Activated CD4-positive, alpha-beta T cell treated with anti-CD3 and anti-CD28 coated beads, Interleukin-2, amount 10 ng/mL, durations not matched to agents 7 days and 5 days (primary cell): ENCODE results near the gene CAND2. TPM values are rescaled to one million over a fixed set of nuclear protein-coding genes. Genes with fewer than 3 reads are reported as not detected.

Experiments
- CTCF ChIA-PET: fragments of 350-600 bp; sonication (Branson Sonifier 250); formaldehyde crosslinking; loops from one replicate; lab custom pipeline; 2021; ENCODE audit warnings: antibody characterized with exemption; lab: Charles Lee
- POLR2A ChIA-PET: fragments of 350-600 bp; sonication (Branson Sonifier 250); formaldehyde crosslinking; loops from one replicate; lab custom pipeline; 2021; ENCODE audit warnings: antibody characterized with exemption; lab: Charles Lee
- DNase-seq: peaks from one replicate; pipeline ENCODE4 v3.0.0-alpha.2; 2020
- H3K27ac Mint-ChIP-seq: one replicate; pipeline ENCODE4 v1.8.0; 2021; ENCODE audit warnings: mild to moderate bottlenecking, moderate library complexity, mixed read lengths
- H3K27me3 Mint-ChIP-seq: one replicate; pipeline ENCODE4 v1.8.0; 2021; ENCODE audit warnings: mixed read lengths
- H3K36me3 Mint-ChIP-seq: one replicate; pipeline ENCODE4 v1.8.0; 2021; ENCODE audit warnings: low read depth, mixed read lengths
- H3K4me1 Mint-ChIP-seq: one replicate; pipeline ENCODE4 v1.8.0; 2021; ENCODE audit warnings: mixed read lengths
- H3K4me3 Mint-ChIP-seq: one replicate; pipeline ENCODE4 v1.8.0; 2021; ENCODE audit warnings: mild to moderate bottlenecking, moderate library complexity, mixed read lengths
- H3K9me3 Mint-ChIP-seq: one replicate; pipeline ENCODE4 v1.8.0; 2021; ENCODE audit warnings: mixed read lengths
- total RNA-seq, 2 experiments: library from RNA; stranded (reverse); gene quantifications; one replicate each; pipeline ENCODE4 v1.2.3, GENCODE V29; 2021

The CAND2 gene
- total RNA-seq, 2 experiments from 2014 or later = 0.84 to 0.98 TPM

DNA sequence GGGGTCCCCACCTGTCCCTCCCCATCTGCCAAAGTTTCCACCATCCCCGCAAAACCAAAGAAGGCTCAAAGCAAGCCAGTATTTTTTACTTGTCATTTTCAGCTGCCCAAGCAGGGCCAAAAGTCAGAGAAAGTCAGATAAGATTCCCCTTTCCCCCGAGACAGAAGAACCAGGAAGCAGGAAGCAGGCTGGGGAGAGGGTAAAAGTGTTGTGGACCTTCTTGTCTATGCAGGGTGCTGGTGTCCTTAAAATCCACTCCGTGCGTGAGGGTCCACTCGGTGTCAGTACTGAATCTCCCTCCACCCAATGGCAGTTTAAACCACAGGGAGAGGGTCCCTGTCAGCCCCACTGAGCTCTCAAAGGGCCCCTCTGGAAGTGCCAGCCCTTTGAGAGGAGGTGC is 65.1 kb downstream of the CAND2 start:
- POLR2A ChIA-PET = no interaction called here
- Mint-ChIP-seq H3K4me1 (no peaks in the 10 kb centered on the region), H3K9me3 (peaks cover 5% of the 10 kb centered on the region), H3K4me3 (no peak overlapping the region), H3K36me3 (no peaks in the 10 kb centered on the region), H3K27me3 (no peaks in the 10 kb centered on the region), H3K27ac (no peak overlapping the region)
- no peak for DNase-seq
- CTCF ChIA-PET = interaction anchor here (1.6 to 8.9 kb wide), 2 partner anchors 16 to 20 kb away, joined by 3 to 35 read pairs; partner anchors contain the start of gene RPL32

DNA sequence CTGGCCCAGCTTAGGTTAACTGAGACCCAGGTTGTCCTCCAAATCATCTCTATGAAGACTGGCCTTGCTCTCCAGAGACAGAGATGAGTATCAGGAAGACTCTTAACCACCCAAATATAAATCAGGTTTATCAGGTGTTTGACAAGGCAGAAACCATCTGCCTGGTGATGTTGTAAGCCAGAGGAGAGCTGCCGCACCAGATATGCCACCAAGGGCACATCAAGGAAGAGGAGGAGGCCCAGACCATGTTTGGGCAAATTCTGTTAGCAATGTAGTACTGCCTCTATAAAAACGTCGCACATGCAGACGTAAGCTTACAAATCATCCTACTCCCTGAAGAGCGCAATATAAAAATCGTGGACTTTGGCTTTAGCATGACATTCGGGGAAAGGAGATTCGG is 65.9 kb downstream of the CAND2 start:
- CTCF ChIA-PET = interaction anchor here (1.6 to 2.0 kb wide), 2 partner anchors 16 to 21 kb away, joined by 3 to 11 read pairs; partner anchors contain the start of gene RPL32

DNA sequence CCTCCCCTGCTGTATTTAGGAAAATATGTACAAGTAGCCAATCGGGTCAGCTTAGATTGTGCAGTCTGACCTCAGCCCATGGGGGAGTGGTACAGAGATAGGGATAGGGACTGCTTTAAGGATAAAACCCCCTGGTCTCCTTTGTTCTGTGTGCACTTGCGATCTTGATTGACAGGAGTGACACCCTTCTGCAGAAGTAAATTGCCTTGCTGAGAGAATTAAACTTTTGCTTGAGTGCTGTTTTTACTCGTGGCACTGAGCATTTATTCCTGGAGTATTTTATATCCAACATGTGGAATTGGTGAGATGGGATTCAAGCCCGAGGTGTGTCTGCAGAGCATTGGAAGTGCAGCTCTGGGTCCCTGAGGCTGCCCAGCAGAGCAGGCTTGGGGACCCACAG is 68.8 kb downstream of the CAND2 start:
- peaks cover 19% of the 10 kb centered on the region for H3K27me3 Mint-ChIP-seq
- H3K4me3 Mint-ChIP-seq = no peak overlapping the region
- ChIA-PET CTCF (interaction anchor here (1.1 kb wide), 1 partner anchor 14 kb away, joined by 4 read pairs; no protein-coding TSS in a partner anchor), POLR2A (no interaction called here)
- H3K36me3 Mint-ChIP-seq = no peaks in the 10 kb centered on the region
- H3K27ac Mint-ChIP-seq = no peak overlapping the region
- H3K9me3 Mint-ChIP-seq = peaks cover 5% of the 10 kb centered on the region
- DNase-seq = no peak
- H3K4me1 Mint-ChIP-seq = peaks cover 11% of the 10 kb centered on the region

More for the DNA sequence above, 65.9 kb downstream of the CAND2 start:
- no peaks in the 10 kb centered on the region for H3K36me3 Mint-ChIP-seq
- DNase-seq = no peak
- H3K4me1 Mint-ChIP-seq = no peaks in the 10 kb centered on the region
- H3K9me3 Mint-ChIP-seq = peaks cover 5% of the 10 kb centered on the region
- H3K27me3 Mint-ChIP-seq = no peaks in the 10 kb centered on the region
- no peak overlapping the region for H3K4me3 Mint-ChIP-seq
- H3K27ac Mint-ChIP-seq = no peak overlapping the region
- POLR2A ChIA-PET = no interaction called here

DNA sequence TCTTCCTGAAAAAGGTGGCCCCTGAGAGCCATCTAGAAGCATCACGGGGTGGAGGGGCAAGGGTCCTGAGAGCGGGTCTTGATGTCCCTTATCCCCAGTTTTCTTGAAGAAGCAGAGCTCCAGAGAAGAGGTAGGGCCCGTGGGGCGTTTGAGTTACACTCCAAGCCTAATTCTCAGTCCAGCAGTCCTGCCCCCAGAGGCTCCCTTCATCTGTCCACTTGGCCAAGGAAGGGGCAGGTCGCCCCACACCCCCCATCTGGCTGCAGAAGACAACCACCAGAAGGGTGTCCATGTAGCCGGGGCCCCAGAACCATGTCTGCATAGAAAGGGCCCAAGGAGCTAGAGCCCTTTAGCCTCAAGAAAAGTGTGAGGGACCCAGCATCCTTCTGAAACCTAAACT is 70.4 kb downstream of the CAND2 start:
- CTCF ChIA-PET = interaction anchor here (2.4 kb wide), 1 partner anchor 26 kb away, joined by 10 read pairs; the partner anchor contains the start of gene RPL32
- peaks cover 5% of the 10 kb centered on the region for H3K9me3 Mint-ChIP-seq

DNA sequence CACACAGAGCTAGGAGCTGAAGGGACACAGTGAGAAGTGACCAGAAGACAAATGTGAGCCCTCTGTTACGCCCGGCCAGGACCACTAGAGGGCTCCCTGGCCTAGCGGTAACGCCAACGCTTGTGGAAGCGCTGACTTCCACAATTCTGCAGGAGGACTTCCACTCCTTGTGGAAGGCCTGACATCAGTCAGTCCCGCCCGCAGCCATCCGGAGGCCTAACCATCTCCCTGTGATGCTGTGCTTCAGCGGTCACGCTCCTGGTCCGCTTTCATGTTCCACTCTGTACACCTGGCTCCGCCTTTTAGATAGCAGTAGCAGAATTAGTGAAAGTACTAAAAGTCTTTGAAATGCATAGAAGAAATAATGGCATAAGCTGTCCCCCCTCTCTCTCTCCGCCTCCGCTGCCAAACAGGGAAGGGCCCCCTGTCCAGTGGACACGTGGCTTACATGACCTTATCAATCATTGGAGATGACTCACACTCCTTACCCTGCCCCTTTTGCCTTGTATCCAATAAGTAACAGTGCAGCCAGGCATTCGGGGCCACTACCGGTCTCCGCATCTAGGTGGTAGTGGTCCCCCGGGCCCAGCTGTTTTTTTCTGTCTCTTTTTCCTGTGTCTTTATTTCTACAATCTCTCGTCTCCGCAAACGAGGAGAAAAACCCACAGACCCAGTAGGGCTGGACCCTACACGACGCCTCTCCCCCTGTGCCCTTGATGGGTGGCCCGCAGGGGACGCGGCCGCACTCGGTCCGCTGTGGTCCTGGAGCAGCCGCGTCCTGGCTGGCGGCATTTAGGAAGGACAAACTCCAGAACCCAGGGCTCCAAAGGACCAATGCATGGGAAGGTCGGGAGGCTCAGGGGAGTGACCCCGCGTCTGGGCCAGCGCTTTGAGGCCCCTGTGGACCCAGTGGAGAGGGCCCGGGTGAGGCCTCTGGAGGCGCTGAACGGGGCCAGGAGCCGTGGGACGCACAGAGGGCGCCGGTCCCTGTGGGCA is 71.9 kb downstream of the CAND2 start:
- Mint-ChIP-seq H3K4me1 (peaks cover 14% of the 10 kb centered on the region), H3K9me3 (peaks cover 5% of the 10 kb centered on the region), H3K27ac (no peak overlapping the region), H3K36me3 (no peaks in the 10 kb centered on the region), H3K27me3 (peaks cover 23% of the 10 kb centered on the region), H3K4me3 (peak overlapping the region; percentile 55)
- POLR2A ChIA-PET = no interaction called here
- peak; percentile 61 for DNase-seq
- CTCF ChIA-PET = interaction anchor here (0.7 to 2.4 kb wide), 3 partner anchors 11 to 27 kb away, joined by 3 to 10 read pairs (median 4); partner anchors contain the start of gene RPL32

More for the DNA sequence above, 70.4 kb downstream of the CAND2 start:
- POLR2A ChIA-PET = no interaction called here
- no peak for DNase-seq
- Mint-ChIP-seq H3K27ac (no peak overlapping the region), H3K27me3 (peaks cover 23% of the 10 kb centered on the region), H3K4me1 (peaks cover 14% of the 10 kb centered on the region), H3K4me3 (no peak overlapping the region), H3K36me3 (no peaks in the 10 kb centered on the region)

DNA sequence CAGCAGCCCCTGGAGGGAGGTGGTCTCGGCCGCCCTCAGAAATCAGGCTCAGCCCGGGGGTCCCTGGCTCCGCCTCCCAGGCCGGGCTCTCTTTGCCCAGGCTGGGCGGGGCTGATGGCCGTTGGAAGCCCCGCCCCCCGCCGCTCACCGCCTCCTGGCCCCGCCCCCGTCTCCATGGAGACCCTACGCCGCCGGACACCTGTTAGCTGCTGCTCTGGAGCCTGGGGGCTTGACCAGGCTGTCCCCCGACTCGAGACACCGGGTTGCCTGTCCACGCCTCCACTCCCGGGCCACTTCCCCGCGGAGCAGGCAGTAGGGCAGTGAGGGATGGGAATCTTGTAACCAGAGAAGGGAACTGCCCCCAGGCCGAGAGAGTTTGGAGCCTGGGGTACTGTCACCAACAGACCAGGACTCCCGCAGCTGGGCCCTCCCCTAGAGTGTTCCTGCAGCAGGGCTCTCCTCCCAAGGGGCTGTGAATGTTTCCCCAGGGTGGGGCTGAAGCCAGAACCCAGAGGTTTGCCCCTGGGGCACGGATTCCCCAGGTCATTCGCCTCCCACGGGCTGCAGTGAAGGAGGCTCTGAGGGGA is 72.6 kb downstream of the CAND2 start:
- H3K27ac Mint-ChIP-seq = no peak overlapping the region
- H3K27me3 Mint-ChIP-seq = peaks cover 23% of the 10 kb centered on the region
- CTCF ChIA-PET = interaction anchor here (0.7 to 1.2 kb wide), 2 partner anchors 17 to 27 kb away, joined by 3 to 4 read pairs; partner anchors contain the start of gene RPL32
- POLR2A ChIA-PET = no interaction called here
- H3K4me3 Mint-ChIP-seq = peak overlapping the region; percentile 15
- no peaks in the 10 kb centered on the region for H3K36me3 Mint-ChIP-seq
- peaks cover 14% of the 10 kb centered on the region for H3K4me1 Mint-ChIP-seq
- peaks cover 5% of the 10 kb centered on the region for H3K9me3 Mint-ChIP-seq
- DNase-seq = peak; percentile 20

DNA sequence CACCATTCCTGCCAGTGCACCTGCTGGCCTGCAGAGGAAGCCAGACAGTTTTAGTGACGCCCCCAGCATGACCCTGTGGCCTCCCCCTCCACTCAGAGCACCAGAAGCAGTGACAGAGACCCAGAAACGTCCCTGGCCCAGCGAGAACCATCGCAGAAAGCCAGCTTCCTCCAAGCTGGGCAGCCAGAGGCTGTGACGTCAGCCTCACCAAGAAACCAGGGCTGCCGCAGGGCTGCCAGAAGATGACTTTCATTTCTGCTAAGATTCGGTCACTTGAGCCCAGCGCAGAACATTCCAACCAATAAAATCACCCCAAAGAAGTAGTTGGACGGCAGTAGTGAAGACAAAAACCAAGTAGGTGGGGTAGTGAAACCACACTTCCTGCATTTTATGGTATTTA is 74.5 kb downstream of the CAND2 start:
- no peaks in the 10 kb centered on the region for H3K9me3 Mint-ChIP-seq
- H3K36me3 Mint-ChIP-seq = no peaks in the 10 kb centered on the region
- ChIA-PET POLR2A (no interaction called here), CTCF (interaction anchor here (0.5 to 0.8 kb wide), 3 partner anchors 27 to 1520 kb away, joined by 3 to 4 read pairs (median 3); no protein-coding TSS in a partner anchor)
- H3K4me3 Mint-ChIP-seq = no peak overlapping the region
- DNase-seq = no peak
- peaks cover 14% of the 10 kb centered on the region for H3K4me1 Mint-ChIP-seq
- no peak overlapping the region for H3K27ac Mint-ChIP-seq
- H3K27me3 Mint-ChIP-seq = peaks cover 25% of the 10 kb centered on the region

DNA sequence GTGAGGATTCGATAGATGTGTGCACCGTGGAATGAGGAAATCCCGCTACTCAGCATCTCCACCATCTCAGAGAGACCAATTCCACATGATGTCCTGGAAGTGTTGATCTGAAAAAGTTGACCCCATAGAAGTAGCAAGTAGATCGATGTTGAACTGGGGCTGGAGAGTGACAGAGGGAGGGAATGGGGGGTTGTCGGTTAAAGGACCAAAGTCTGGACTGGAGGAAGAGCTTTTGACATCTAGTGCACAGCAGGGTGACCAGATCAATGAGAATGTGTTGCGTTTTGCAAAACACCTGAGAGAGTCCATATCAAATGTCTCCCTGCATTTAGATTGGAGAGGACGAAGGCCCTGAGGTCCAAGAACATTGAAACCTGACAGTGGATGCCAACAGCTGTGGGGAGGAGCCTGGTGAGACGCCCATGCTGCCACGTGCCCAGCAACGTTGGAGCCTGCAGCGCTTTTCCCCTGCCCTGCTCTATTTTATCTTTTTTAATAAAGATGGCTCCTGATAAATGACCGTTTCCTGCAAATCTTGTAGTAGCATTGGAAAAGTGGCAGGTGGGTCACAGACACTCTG is 75.0 kb downstream of the CAND2 start:
- H3K27ac Mint-ChIP-seq = no peak overlapping the region
- peaks cover 25% of the 10 kb centered on the region for H3K27me3 Mint-ChIP-seq
- ChIA-PET POLR2A (no interaction called here), CTCF (interaction anchor here (0.6 kb wide), 1 partner anchor 1521 kb away, joined by 3 read pairs; no protein-coding TSS in a partner anchor)
- no peaks in the 10 kb centered on the region for H3K9me3 Mint-ChIP-seq
- H3K4me3 Mint-ChIP-seq = no peak overlapping the region
- no peaks in the 10 kb centered on the region for H3K36me3 Mint-ChIP-seq
- H3K4me1 Mint-ChIP-seq = peaks cover 14% of the 10 kb centered on the region
- no peak for DNase-seq

DNA sequence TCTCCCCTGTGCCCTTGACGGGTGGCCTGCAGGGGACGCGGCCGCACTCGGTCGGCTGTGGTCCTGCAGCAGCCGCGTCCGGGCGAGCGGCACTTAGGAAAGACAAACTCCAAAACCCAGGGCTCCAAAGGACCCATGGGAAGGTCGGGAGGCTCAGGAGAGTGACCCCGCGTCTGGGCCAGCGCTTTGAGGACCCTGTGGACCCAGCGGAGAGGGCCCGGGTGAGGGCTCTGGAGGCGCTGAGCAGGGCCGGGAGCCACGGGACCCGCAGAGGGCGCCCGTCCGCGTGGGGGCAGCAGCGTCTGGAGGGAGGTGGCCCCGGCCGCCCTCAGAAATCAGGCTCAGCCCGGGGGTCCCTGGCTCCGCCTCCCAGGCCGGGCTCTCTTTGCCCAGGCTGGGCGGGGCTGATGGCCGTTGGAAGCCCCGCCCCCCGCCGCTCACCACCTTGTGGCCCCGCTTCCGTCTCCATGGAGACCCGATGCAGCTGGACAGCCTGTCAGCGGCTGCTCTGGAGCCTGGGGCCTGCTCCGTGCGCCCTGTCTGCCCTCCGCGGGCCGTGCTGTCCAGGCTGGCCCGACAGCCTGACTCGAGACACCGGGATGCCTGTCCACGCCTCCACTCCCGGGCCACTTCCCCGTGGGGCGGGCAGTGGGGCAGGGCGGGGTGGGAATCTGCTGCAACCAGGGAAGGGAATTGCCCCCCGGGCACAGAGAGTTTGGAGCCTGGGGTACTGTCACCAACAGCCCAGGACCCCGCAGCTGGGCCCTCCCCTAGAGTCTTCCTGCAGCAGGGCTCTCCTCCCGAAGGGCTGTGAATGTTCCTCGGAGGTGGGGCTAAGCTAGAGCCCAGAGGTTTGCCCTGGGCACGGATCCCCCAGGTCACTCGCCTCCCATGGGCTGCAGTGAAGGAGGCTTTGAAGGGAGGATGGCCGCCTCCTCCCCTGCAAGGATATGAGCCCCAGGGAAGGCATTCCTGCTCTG is 79.7 kb downstream of the CAND2 start:
- Mint-ChIP-seq H3K4me1 (no peaks in the 10 kb centered on the region), H3K27ac (no peak overlapping the region), H3K9me3 (no peaks in the 10 kb centered on the region), H3K4me3 (no peak overlapping the region), H3K36me3 (no peaks in the 10 kb centered on the region), H3K27me3 (peaks cover 2% of the 10 kb centered on the region)
- DNase-seq = no peak
- CTCF ChIA-PET = interaction anchor here (0.9 kb wide), 1 partner anchor 12 kb away, joined by 3 read pairs; no protein-coding TSS in a partner anchor
- POLR2A ChIA-PET = no interaction called here

DNA sequence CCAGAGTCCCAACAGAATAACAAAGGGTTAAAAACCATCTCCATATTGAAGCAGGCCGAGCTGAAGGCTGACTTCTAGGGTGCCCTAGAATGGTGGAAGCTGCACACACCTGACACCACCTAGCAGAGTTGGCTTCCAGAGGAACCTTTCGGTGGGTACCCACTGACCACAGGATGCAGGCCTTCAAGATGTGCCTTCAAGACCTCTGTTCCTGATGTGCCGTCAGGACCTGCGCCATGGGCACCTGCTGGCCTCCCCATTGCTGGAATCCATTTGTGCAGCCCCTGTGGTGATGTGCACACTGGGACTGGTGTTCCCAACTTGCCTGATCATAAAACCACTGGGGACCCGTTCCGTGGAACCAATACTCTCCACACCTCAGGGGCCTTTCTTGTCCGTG is 80.6 kb downstream of the CAND2 start:
- no peaks in the 10 kb centered on the region for H3K4me1 Mint-ChIP-seq
- CTCF ChIA-PET = interaction anchor here (0.9 to 1.2 kb wide), 4 partner anchors 11 to 230 kb away, joined by 3 read pairs; no protein-coding TSS in a partner anchor
- H3K36me3 Mint-ChIP-seq = no peaks in the 10 kb centered on the region
- H3K4me3 Mint-ChIP-seq = no peak overlapping the region
- H3K9me3 Mint-ChIP-seq = no peaks in the 10 kb centered on the region
- POLR2A ChIA-PET = no interaction called here
- DNase-seq = no peak
- H3K27ac Mint-ChIP-seq = no peak overlapping the region
- H3K27me3 Mint-ChIP-seq = peaks cover 2% of the 10 kb centered on the region

DNA sequence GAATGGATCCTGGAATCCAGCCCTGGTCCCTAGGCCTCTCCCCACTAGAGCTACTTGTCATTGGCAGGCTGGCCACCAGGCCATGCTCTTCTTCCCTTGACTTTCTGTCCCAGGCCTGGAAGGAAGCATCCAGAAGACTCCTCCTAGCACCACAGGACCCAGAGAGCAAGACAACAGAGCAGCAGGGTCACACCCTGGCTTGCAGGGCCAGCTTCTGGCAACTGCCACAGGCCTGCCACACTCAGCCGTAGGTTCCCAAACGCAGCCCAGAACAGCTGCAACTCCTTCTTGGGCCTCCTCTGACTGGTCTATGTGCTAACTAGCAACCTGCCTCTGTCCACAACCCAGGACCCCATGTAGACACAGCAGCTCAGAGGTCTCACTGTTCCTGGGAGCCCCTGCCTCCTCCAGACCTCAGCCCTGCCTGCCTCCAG is 81.7 kb downstream of the CAND2 start:
- Mint-ChIP-seq H3K27me3 (peaks cover 2% of the 10 kb centered on the region), H3K4me1 (no peaks in the 10 kb centered on the region), H3K27ac (no peak overlapping the region), H3K4me3 (no peak overlapping the region), H3K9me3 (no peaks in the 10 kb centered on the region), H3K36me3 (no peaks in the 10 kb centered on the region)
- ChIA-PET CTCF (interaction anchor here (1.0 to 1.3 kb wide), 5 partner anchors 16 to 231 kb away, joined by 3 read pairs; no protein-coding TSS in a partner anchor), POLR2A (no interaction called here)
- no peak for DNase-seq
